ENCODE results near the gene NBPF20. TPM values are rescaled to one million over a fixed set of nuclear protein-coding genes. Genes with fewer than 3 reads are reported as not detected.

NBPF20 gene
- total and polyA plus RNA-seq, 10 of the 15 experiments (the other 5 are each of a cell fraction or from before 2014, with no cell fraction given): 0.05 to 2.9 (median 1.1) TPM

DNA sequence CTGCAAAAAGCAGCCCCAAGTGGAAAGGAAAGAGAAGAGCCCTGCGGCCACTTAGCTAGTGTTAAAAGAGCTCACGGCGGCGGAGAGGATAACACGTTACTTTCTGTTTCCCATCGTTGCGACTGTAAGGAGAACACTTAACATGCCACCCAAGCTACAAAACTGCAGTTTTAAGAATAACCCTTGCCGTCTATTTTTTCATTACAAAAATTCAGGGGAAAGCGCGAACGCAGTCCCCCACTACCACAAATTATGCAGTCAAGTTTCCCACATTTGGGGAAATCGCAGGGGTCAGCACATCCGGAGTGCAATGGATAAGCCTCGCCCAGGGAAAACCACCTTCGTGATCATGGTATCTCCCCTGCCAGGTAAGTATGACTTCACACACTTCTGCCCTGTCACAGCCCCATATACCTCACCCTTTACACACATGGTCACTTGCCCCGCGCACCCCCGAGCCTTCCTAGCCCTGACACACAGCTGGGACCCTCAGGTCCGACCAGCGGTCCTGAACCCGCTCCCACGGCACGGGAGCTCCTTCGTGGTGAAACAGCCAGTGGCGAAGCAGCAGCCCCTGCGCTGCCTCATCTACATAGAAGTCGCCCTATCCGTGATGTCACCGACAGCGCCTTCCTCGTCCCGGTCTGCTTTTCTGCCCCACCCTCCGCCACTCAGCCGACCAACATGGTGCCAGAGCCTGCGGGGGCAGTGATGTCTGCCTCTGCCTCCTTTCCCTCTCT, 40.2 kb upstream of the NBPF20 start (continued):
- TF ChIP-seq, protein P1, sequence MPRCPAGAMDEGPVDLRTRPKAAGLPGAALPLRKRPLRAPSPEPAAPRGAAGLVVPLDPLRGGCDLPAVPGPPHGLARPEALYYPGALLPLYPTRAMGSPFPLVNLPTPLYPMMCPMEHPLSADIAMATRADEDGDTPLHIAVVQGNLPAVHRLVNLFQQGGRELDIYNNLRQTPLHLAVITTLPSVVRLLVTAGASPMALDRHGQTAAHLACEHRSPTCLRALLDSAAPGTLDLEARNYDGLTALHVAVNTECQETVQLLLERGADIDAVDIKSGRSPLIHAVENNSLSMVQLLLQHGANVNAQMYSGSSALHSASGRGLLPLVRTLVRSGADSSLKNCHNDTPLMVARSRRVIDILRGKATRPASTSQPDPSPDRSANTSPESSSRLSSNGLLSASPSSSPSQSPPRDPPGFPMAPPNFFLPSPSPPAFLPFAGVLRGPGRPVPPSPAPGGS (IDR thresholded peaks at IDR 0.05; ENCODE audit: borderline replicate concordance, insufficient read depth, low read depth, low read length, poor library complexity, severe bottlenecking): peak; percentile 97
- TF ChIP-seq ZBED1 (IDR thresholded peaks at IDR 0.05; ENCODE audit: borderline replicate concordance): peak; percentile 100
- TF ChIP-seq, protein P2, sequence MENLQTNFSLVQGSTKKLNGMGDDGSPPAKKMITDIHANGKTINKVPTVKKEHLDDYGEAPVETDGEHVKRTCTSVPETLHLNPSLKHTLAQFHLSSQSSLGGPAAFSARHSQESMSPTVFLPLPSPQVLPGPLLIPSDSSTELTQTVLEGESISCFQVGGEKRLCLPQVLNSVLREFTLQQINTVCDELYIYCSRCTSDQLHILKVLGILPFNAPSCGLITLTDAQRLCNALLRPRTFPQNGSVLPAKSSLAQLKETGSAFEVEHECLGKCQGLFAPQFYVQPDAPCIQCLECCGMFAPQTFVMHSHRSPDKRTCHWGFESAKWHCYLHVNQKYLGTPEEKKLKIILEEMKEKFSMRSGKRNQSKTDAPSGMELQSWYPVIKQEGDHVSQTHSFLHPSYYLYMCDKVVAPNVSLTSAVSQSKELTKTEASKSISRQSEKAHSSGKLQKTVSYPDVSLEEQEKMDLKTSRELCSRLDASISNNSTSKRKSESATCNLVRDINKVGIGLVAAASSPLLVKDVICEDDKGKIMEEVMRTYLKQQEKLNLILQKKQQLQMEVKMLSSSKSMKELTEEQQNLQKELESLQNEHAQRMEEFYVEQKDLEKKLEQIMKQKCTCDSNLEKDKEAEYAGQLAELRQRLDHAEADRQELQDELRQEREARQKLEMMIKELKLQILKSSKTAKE (IDR thresholded peaks at IDR 0.05; ENCODE audit: low read depth, poor library complexity, severe bottlenecking): peak; percentile 53
- TF ChIP-seq POLR2AphosphoS2 (IDR thresholded peaks at IDR 0.05; ENCODE audit: low read depth, low read length): peak; percentile 96
- peak in 1 of 2 experiments; percentile 43; a peak in 1 of 4 replicates for TF ChIP-seq SRF (IDR thresholded peaks at IDR 0.05; ENCODE audit: low read depth in 2 of 2, low read length in 2 of 2)
- TF ChIP-seq PML (IDR thresholded peaks at IDR 0.05; ENCODE audit: low read length): peak; percentile 100
- peak; percentile 99 for TF ChIP-seq POU2F2 (IDR thresholded peaks at IDR 0.05; ENCODE audit: borderline replicate concordance, low read depth, low read length)
- peak; percentile 83 for TF ChIP-seq FOXM1 (IDR thresholded peaks at IDR 0.05; ENCODE audit: low read depth, low read length)
- peak in 1 of 2 experiments; percentile 87; a peak in 2 of 4 replicates for TF ChIP-seq ETV6 (conservative IDR thresholded peaks at IDR 0.05 in 1 of 2, IDR thresholded peaks at IDR 0.05 in 1 of 2; ENCODE audit: borderline replicate concordance in 1 of 2, low read depth in 1 of 2)
- TF ChIP-seq CREB1 (IDR thresholded peaks at IDR 0.05; ENCODE audit: low read depth): peak; percentile 76
- peak; percentile 26 for TF ChIP-seq MEF2B (IDR thresholded peaks at IDR 0.05; ENCODE audit: partially characterized antibody, poor library complexity, severe bottlenecking)
- peak; percentile 74; the same call in 1 of the 2 replicates for TF ChIP-seq EED (IDR thresholded peaks at IDR 0.05; ENCODE audit: low read depth)
- peak; percentile 46 for TF ChIP-seq HDAC6 (IDR thresholded peaks at IDR 0.05; ENCODE audit: unreplicated experiment)
- TF ChIP-seq NBN (IDR thresholded peaks at IDR 0.05): peak; percentile 91
- TF ChIP-seq TCF12 (IDR thresholded peaks at IDR 0.05; ENCODE audit: low read depth, low read length): peak; percentile 82
- peak; percentile 83 for TF ChIP-seq MEF2A (IDR thresholded peaks at IDR 0.05; ENCODE audit: insufficient read depth, low read depth, low read length)
- TF ChIP-seq ATF7 (IDR thresholded peaks at IDR 0.05; ENCODE audit: low read depth): peak; percentile 89
- TF ChIP-seq RAD51 (IDR thresholded peaks at IDR 0.05): 0 out of 2 replicates have a peak, but pooled peaks have one; percentile 25
- peak; percentile 96 for TF ChIP-seq POLR2AphosphoS5 (IDR thresholded peaks at IDR 0.05; ENCODE audit: low read length)
- peak; percentile 99 for TF ChIP-seq TARDBP (IDR thresholded peaks at IDR 0.05; ENCODE audit: borderline replicate concordance)
- TF ChIP-seq SMAD5 (IDR thresholded peaks at IDR 0.05; ENCODE audit: low read depth): peak; percentile 100
- peak; percentile 86 for TF ChIP-seq TCF7 (IDR thresholded peaks at IDR 0.05; ENCODE audit: borderline replicate concordance)
- peak; percentile 79 for TF ChIP-seq JUNB (IDR thresholded peaks at IDR 0.05)
- peak in 1 of 2 experiments; percentile 87; a peak in 2 of 4 replicates for TF ChIP-seq CEBPB (IDR thresholded peaks at IDR 0.05; ENCODE audit: borderline replicate concordance in 1 of 2, low read depth in 2 of 2, low read length in 2 of 2)
- TF ChIP-seq IRF4 (IDR thresholded peaks at IDR 0.05; ENCODE audit: low read depth, low read length): peak; percentile 49; the same call in 1 of the 2 replicates
- peak; percentile 44; the same call in 1 of the 2 replicates for TF ChIP-seq TAF1 (IDR thresholded peaks at IDR 0.05; ENCODE audit: borderline replicate concordance, low read depth, low read length)
- peak; percentile 98 for TF ChIP-seq SMAD1 (IDR thresholded peaks at IDR 0.05; ENCODE audit: low read depth, partially characterized antibody)
- peak; percentile 82 for TF ChIP-seq RUNX3 (IDR thresholded peaks at IDR 0.05; ENCODE audit: low read length)
- TF ChIP-seq NFIC (IDR thresholded peaks at IDR 0.05; ENCODE audit: low read depth, low read length): peak; percentile 84
- peak; percentile 66 for TF ChIP-seq SP1 (IDR thresholded peaks at IDR 0.05; ENCODE audit: low read depth, low read length)

Data from GM12878 (cell line).